ENCODE results near the gene ASTL.
"Not testable (repeated sequence)": the region's sequence is repeated elsewhere in the genome, so short reads cannot be mapped to it uniquely, and the experiment has no call there.

ASTL gene

GRCh38 chr2:96138179-96139145, at the start of gene ASTL:
TSS of gene ASTL (minus strand) at chr2:96138502. CDS start at chr2:96138436, 66 bp downstream.
- DNase-seq: peak; percentile 68

DNA sequence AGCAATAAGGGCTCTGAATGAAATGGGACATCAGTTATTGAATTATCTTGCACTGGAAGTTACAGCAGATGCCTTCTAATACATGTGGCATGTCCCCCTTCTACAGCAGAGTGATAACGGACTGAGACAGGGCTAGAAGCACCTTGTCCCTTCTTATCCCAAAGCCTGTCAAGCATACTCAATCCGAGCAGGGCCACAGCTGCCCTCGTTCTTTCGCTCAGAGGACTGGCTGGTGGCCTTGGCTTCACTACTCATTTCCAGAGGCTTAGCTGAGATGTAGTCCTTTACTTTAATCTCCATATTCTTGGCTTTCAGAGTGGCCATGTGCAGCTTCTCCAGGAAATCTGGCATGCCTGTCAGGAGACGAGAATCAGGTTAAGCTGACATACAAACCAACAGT, 48.3 kb upstream of the ASTL start:
- DNase-seq: no peak

GRCh38 chr2:96185516-96185915, 47.2 kb upstream of the ASTL start:
- no peak for DNase-seq

DNA sequence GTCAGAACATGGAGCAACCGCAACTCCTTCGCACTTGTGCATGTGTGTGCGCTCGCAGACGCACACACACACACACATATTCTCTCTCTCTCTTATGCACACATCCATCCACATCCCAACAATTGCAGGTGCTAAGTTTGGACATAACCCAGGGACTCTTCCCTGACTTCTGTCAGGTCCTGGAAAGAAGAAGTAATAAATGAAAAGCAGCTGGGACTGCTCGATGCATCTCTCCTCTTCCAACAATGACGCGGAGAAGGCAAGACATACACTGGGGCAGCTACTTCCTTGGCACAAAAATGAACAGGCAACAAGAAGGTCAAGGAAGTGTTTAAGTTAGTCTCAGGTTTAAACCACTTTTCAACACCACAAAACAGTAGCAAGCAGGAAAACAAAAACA, 46.7 kb upstream of the ASTL start:
- no peak for DNase-seq

DNA sequence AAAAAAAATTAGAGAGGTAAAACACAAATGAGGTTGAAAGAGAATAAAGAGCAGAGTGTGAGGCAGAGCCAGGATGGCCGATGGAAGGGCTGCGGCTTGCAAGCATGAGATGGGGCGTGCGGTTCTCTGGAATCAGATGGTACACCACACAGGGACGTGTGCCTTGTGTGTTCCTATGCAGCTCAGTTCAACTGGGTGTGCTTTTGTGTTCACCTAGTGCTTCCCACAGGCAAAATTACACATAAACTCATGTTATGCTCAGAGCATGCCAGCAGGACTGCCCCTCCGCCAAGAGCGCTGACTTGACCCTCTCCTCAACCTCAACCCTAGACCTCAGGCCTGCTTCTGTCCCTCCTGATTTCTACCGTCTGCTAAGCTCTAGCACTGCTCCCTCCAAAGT, 45.9 kb upstream of the ASTL start:
- no peak for DNase-seq

DNA sequence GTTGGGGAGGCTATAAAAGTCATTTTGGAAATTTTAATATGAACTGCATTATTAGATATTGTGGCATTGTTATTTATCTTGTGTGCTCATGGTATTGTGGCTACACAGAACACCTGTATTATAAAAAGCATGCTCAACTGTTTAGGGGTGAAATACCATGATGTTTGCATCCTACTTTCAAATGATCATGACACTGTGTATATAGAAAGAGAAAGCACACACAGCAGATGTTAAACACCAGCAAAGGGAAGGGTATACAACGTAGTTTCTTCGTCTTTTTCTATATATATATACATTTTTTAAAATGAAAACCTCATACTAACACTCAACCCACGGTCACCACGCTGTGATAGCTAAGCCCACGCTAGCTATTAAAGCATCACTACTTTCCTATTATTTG, 43.2 kb upstream of the ASTL start:
- no peak for DNase-seq

DNA sequence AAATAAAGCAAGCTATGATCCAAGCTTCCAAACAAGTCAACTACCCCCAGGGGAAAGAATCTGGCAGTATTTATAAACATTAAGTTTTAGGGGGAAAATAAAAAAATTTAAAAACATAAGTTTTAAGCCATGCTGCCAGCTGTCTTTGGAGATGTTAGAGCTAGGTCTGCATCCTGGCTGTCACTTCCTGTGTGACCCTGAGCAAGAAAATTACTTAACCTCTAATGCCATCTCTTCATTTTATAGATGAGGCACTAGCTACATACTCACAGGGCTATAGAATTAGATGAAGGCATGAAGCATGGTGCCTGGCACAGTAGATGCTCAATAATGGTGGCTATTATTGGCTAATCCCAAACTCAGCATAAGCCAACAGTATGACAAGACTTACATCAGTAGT, 42.2 kb upstream of the ASTL start:
- DNase-seq: no peak

- DNase-seq: no peak
Observed at GRCh38 chr2:96180002-96180401, 41.7 kb upstream of the ASTL start.

DNA sequence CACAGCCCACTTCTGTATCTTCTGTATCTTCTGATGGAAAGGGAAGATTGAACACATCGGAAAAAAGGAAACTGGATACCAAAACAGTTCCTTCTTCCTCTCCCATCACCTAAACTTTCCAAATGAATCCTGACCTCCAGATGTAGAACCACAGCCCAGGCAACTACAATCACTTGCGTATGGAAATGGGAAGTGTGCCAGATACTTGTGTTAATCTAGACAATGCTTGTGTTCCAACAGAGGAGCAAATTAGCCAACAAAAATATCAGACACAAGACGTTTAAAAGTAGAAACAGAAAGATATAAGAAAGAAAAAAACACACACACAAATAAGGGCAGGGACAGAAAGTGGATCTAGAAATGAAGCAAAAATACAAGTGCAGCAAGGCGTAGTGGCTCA, 38.4 kb upstream of the ASTL start:
- no peak for DNase-seq

DNA sequence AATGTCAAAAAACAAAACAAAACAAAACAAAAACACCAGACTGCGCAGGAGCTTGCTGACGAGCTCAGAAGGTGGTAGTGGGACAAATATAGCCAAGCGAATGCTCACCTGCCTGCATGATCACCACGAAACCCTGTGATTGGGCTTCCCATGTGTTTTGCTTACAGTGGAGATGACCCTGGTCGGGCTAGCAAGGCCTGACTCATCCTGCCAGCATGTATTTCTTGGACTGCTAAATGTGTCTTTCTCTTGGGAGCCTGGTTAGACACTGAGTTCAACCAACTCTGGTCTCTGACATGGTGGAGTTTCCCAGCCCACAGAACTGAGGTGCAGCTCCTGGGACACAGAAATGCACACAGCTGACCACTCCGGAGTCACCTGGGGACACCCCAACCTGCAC, 37.6 kb upstream of the ASTL start:
- DNase-seq: no peak

- peak; percentile 85 for DNase-seq
Observed at GRCh38 chr2:96174251-96175144, 36.2 kb upstream of the ASTL start.

GRCh38 chr2:96171831-96172230, 33.5 kb upstream of the ASTL start:
- no peak for DNase-seq

- DNase-seq: no peak
Observed at GRCh38 chr2:96170626-96171025, 32.3 kb upstream of the ASTL start.

DNA sequence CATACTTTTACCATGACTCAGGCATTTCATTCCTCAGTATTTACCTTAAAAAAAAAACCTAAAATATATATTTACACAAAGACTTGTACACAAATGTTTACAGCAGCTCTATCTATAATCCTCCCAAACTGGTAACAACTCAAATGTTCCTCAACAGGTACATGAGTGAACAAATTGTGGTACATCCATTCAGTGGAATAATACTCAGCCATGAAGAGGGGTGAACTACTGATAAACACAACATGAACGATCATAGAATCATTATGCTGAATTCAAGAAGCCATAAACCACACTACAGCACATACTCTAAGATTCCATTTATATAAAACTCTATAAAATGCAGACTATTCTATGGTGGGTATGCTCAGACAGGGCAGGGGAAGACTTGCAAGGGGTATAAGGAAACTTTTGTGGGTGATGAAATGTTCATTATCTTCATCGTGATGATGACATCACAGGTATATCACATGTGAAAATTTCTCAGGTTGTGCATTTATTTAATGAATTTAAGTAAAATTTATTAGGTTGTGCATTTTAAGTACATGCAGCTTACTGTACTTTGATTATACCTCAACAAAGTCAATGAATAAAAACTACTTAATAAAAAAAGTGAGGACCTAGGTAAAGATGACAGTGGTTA, 31.7 kb upstream of the ASTL start:
- no peak for DNase-seq

DNA sequence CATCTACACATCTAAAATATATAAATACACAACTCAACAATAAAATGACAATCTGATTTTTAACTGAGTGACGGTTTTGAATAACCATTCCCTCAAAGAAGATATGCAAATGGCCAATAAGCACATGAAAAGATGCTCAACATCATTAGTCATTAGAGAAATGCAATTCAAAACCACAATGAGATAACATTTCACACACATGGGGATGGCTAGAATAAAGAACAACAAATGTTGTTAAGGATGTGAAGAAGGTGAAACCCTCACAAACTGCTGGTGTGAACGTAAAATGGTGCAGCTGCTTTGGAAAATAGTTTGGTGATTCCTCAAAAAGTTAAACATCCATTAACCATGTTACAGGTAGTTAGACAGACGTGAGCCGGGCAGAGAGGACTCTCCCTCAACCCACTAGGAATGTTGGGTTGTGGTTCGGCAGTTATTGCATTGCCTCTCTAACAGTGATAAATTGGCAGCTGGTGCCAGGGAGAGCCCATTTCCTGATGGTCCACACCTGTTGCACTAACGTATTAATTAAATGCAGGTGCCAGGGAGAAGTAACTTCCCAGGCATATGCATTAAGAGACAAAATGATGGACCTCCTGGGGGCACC, 29.2 kb upstream of the ASTL start:
- DNase-seq: no peak

GRCh38 chr2:96164459-96165184, 26.3 kb upstream of the ASTL start:
- peak; percentile 65 for DNase-seq

GRCh38 chr2:96163768-96164429, 25.6 kb upstream of the ASTL start:
- peak; percentile 71 for DNase-seq

DNA sequence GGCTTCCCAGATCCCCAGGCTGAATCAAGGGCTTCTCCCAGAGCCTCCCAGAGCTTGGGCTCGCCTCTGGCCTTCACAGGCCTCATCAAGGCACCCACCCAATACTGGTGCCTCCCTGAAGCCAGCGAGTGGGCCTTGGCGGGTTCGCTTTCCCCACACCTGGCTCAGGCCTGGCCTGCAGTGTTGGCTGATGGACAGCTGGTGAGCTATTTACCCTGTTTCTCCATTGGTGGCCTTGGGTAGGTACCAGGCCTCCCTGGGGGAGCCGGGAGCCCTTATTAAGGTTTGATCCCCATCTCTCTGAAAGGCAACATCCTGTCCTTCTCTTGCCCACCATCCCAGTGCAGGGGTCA, 25.1 kb upstream of the ASTL start:
- no peak for DNase-seq

DNA sequence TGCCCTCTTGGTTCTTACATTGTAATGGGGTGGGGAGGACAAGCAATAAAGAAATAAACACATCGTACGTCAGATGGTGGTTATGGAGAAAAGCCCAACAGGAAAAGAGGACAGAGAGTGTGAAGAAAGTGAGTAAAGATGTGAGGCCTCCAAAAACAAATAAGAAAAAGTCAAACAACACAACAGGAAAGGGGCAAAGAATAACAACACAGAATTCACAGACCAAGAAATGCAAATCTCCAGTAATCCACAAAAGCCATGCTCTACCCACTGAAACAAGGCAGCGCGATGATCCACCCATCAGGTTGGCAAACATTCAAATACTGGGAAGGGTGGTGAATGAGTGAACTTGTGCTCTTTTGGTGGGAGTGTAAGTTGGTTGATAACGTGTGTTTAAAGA, 23.6 kb upstream of the ASTL start:
- no peak for DNase-seq

GRCh38 chr2:96160366-96160765, 22.1 kb upstream of the ASTL start:
- not testable (repeated sequence) for DNase-seq

GRCh38 chr2:96159084-96159830, 21.0 kb upstream of the ASTL start:
- DNase-seq: peak; percentile 56

All from activated gamma-delta T cell treated with Interleukin-2 at 50 U/mL for 16 hours (primary cell).